MCF 10A (cell line): Measurements from ENCODE around the gene SH3RF2. TPM values are rescaled to one million over a fixed set of nuclear protein-coding genes. Genes with fewer than 3 reads are reported as not detected.
A peak's percentile ranks its signal among the peaks of the same experiment; 100 is the strongest.

Experiments used
- BruUV-seq: library from RNA; stranded (reverse); fragments of 400-500 nt; replicated peaks from 2 replicates; lab custom pipeline; 2021; lab: Mats Ljungman, UMichigan
- CTCF ChIA-PET: fragments of 300-600 bp; sonication (Branson Sonifier 250); formaldehyde crosslinking; extraction: SDS; loops from one replicate; lab custom pipeline; 2021; ENCODE audit warnings: antibody characterized with exemption, inconsistent platforms; lab: Yijun Ruan, JAX
- POLR2A ChIA-PET: fragments of 300-600, 350-650 bp; sonication (Branson Sonifier 250); formaldehyde crosslinking; extraction: SDS; loops from one replicate; lab custom pipeline; 2020; ENCODE audit warnings: antibody characterized with exemption, inconsistent platforms; lab: Yijun Ruan, JAX
- DNase-seq: peaks from one replicate; pipeline ENCODE4 v3.0.0-alpha.2; 2018; ENCODE audit not compliant: unreplicated experiment
- H3K27ac Mint-ChIP-seq: one replicate; pipeline ENCODE4 v1.8.0; 2022; ENCODE audit warnings: mild to moderate bottlenecking, low read depth, mixed read lengths; ENCODE audit not compliant: unreplicated experiment
- H3K27me3 Mint-ChIP-seq: one replicate; pipeline ENCODE4 v1.8.0; 2022; ENCODE audit warnings: mixed read lengths; ENCODE audit not compliant: insufficient read depth, unreplicated experiment
- H3K36me3 Mint-ChIP-seq: one replicate; pipeline ENCODE4 v1.8.0; 2022; ENCODE audit warnings: mild to moderate bottlenecking, moderate library complexity, mixed read lengths; ENCODE audit not compliant: insufficient read depth, unreplicated experiment
- H3K4me1 Mint-ChIP-seq: one replicate; pipeline ENCODE4 v1.8.0; 2022; ENCODE audit warnings: mixed read lengths; ENCODE audit not compliant: insufficient read depth, unreplicated experiment
- H3K4me3 Mint-ChIP-seq: one replicate; pipeline ENCODE4 v1.8.0; 2022; ENCODE audit warnings: mild to moderate bottlenecking, moderate library complexity, mixed read lengths; ENCODE audit not compliant: unreplicated experiment
- H3K9me3 Mint-ChIP-seq: one replicate; pipeline ENCODE4 v1.8.0; 2022; ENCODE audit warnings: mixed read lengths; ENCODE audit not compliant: unreplicated experiment
- CTCF ChIP-seq: fragments of 200-600 bp; IDR thresholded peaks from one replicate; pipeline ENCODE4 v1.8.0; 2022; ENCODE audit warnings: antibody characterized with exemption, mild to moderate bottlenecking; ENCODE audit not compliant: unreplicated experiment
- intact Hi-C: fragments of 100-400 bp; cut with micrococcal nuclease; formaldehyde crosslinking; loops from 2 replicates; pipeline ENCODE4 v1.14.1; 2022
- total RNA-seq: library from RNA; stranded (reverse); gene quantifications from 2 replicates; pipeline ENCODE4 v1.2.3, GENCODE V29; 2022

Gene SH3RF2
- total RNA-seq, 1 experiment from 2014 or later = 29.6 TPM

GRCh38 chr5:146052780-146053179, 116.4 kb downstream of the SH3RF2 start:
- Mint-ChIP-seq H3K36me3 (peaks cover 58% of the 10 kb centered on the region), H3K27me3 (no peaks in the 10 kb centered on the region), H3K4me3 (no peak overlapping the region), H3K4me1 (peaks cover 15% of the 10 kb centered on the region), H3K27ac (no peak overlapping the region), H3K9me3 (no peaks in the 10 kb centered on the region)
- peak; percentile 39 for TF ChIP-seq CTCF
- intact Hi-C loops = no loop called here
- ChIA-PET POLR2A (interaction anchor here (0.6 kb wide), 1 partner anchor 117 kb away, joined by 3 read pairs; no protein-coding TSS in a partner anchor), CTCF (interaction anchor here (0.8 to 10.3 kb wide), 10 partner anchors 12 to 373 kb away, joined by 3 to 144 read pairs (median 5); partner anchors contain the start of gene PRELID2)
- BruUV-seq = no TSS peak
- peak; percentile 41 for DNase-seq

GRCh38 chr5:146055432-146055831, 119.1 kb downstream of the SH3RF2 start:
- Mint-ChIP-seq H3K36me3 (peaks cover 56% of the 10 kb centered on the region), H3K27ac (no peak overlapping the region), H3K4me1 (no peaks in the 10 kb centered on the region), H3K4me3 (no peak overlapping the region), H3K27me3 (no peaks in the 10 kb centered on the region), H3K9me3 (no peaks in the 10 kb centered on the region)
- no peak for TF ChIP-seq CTCF
- ChIA-PET CTCF (interaction anchor here (0.5 to 10.3 kb wide), 7 partner anchors 75 to 1042 kb away, joined by 3 to 144 read pairs (median 3); no protein-coding TSS in a partner anchor), POLR2A (interaction anchor here (1.0 to 1.2 kb wide), 2 partner anchors 9 to 119 kb away, joined by 3 to 4 read pairs; partner anchors contain the start of gene SH3RF2)
- no peak for DNase-seq
- no TSS peak for BruUV-seq
- intact Hi-C loops = no loop called here

- no peak overlapping the region for H3K4me3 Mint-ChIP-seq
- no peaks in the 10 kb centered on the region for H3K9me3 Mint-ChIP-seq
- ChIA-PET POLR2A (no interaction called here), CTCF (interaction anchor here (0.6 to 1.1 kb wide), 6 partner anchors 9 to 76 kb away, joined by 3 to 4 read pairs (median 3); no protein-coding TSS in a partner anchor)
- TF ChIP-seq CTCF = no peak
- intact Hi-C loops = no loop called here
- no peaks in the 10 kb centered on the region for H3K27me3 Mint-ChIP-seq
- no peaks in the 10 kb centered on the region for H3K4me1 Mint-ChIP-seq
- no peak overlapping the region for H3K27ac Mint-ChIP-seq
- H3K36me3 Mint-ChIP-seq = peaks cover 77% of the 10 kb centered on the region
- no TSS peak for BruUV-seq
- no peak for DNase-seq
Observed at GRCh38 chr5:146059460-146060220, 123.3 kb downstream of the SH3RF2 start.

GRCh38 chr5:146060221-146060585, 123.8 kb downstream of the SH3RF2 start:
- H3K4me1 Mint-ChIP-seq = no peaks in the 10 kb centered on the region
- H3K4me3 Mint-ChIP-seq = no peak overlapping the region
- ChIA-PET POLR2A (no interaction called here), CTCF (interaction anchor here (0.7 kb wide), 3 partner anchors 72 to 1919 kb away, joined by 3 read pairs; no protein-coding TSS in a partner anchor)
- H3K36me3 Mint-ChIP-seq = peaks cover 80% of the 10 kb centered on the region
- H3K27ac Mint-ChIP-seq = no peak overlapping the region
- no peak for DNase-seq
- H3K27me3 Mint-ChIP-seq = no peaks in the 10 kb centered on the region
- intact Hi-C loops = no loop called here
- no peak for TF ChIP-seq CTCF
- H3K9me3 Mint-ChIP-seq = no peaks in the 10 kb centered on the region
- no TSS peak for BruUV-seq
